GM19397 (cell line): ENCODE measurements around the gene IRF1.
"Not testable (repeated sequence)": the region's sequence is repeated elsewhere in the genome, so short reads cannot be mapped to it uniquely, and the experiment has no call there.

ENCODE experiments used
- ATAC-seq: cut with Tn5 transposase; IDR thresholded peaks from one replicate; pipeline ENCODE4 v1.9.1; 2021; ENCODE audit warnings: mild to moderate bottlenecking, moderate library complexity; ENCODE audit not compliant: unreplicated experiment

The IRF1 gene

DNA sequence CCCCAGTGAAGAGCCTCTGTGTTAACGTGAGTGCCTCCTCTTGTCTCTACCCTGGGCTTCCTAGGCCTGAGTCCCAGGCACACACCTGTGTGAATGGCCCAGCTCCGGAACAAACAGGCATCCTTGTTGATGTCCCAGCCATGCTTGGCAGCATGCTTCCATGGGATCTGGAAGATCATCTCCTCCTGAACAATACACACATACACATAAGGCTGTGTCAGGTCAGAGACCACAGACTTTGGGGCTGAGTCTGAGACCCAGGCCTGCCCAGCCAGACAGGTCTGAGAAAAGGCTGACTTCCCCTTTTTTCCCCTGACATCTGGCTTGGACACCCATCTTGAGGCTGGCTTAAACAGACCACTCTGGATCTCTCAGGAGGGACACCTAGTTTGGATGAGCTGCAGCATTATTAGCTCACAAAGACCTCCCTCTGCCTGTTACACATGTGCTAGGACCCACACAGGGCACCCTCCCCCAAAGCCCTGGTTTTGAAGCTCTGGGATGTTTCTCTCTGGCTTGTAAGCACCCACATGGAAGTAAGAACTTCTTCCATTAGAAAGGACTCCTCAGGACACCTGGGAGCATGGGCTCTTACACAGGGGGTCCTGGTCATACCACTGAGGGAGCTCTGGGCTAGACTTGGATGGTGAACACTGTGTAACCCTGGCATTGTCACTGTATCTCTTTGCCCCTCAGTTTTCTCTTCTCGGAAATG, 2.6 kb downstream of the IRF1 start:
- no peak for ATAC-seq

DNA sequence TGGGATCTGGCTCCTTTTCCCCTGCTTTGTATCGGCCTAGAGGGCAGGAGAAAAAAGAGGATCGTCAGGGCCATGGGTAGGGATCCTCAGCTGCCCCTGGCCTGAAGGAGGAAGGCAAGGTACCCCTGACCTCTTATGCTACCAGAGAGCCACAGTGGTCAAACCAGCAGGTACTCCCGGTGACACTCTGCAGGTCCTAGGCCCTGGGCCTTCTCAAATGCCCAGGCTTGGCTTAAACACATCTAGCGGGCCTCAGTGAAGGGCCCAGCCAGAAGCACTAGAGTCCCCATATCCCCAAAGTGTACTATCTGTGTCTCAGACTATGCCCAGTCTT, 3.5 kb downstream of the IRF1 start:
- ATAC-seq = no peak

DNA sequence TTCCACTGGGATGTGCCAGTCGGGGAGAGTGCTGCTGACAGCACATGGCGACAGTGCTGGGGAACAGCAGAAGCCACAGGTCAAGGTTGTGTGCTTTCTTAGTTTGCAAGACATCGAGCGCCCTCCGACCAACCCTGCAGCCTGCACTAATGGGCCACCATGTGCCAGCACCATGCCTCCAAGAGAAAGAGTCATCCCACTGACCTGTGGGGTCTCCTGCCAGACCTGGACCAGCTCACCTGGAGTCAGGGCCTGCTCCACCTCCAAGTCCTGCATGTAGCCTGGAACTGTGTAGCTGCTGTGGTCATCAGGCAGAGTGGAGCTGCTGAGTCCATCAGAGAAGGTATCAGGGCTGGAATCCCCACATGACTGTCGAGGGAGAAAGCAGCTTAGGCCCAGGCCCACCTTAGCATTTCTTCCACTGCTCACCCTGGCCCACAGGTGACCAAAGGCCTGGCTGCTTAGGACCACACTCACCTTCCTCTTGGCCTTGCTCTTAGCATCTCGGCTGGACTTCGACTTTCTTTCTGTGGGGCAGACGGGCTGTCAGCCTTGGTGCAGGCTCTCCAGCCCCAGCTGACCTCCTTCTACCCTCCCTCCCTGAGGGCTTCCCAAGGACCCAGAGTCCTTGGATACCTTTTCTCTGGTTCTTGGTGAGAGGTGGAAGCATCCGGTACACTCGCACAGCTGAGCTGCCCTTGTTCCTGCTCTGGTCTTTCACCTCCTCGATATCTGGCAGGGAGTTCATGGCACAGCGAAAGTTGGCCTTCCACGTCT, 4.1 kb downstream of the IRF1 start:
- no peak for ATAC-seq

DNA sequence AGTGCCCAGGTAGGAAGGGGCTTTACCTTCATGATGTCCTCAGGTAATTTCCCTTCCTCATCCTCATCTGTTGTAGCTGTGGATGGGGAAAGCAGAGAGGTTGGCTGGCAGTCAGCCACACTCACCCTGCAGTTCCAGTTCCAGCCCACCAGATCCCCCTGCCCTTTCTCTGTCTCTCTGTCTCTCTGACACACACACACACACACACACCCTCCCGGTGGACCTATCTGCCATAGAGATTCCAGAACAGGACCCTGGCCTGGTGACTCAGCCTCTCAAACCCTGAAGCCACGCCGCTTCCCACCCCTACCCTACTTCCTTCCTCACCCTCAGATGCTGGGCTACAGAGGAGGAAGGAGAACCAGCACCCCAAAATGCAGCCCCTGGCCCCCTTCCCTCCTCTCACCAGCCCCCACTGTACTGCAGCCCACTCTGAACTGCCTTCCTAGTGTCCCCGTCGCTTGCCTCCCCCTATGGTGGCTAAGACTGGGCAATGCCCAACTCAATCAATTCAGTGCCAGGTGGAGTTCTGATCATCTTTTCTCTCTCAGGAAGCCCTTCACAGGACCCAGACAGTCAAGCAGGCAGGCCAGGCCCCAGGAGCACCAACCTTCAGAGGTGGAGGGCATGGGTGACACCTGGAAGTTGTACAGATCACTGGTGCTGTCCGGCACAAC, 4.8 kb downstream of the IRF1 start:
- ATAC-seq = no peak

DNA sequence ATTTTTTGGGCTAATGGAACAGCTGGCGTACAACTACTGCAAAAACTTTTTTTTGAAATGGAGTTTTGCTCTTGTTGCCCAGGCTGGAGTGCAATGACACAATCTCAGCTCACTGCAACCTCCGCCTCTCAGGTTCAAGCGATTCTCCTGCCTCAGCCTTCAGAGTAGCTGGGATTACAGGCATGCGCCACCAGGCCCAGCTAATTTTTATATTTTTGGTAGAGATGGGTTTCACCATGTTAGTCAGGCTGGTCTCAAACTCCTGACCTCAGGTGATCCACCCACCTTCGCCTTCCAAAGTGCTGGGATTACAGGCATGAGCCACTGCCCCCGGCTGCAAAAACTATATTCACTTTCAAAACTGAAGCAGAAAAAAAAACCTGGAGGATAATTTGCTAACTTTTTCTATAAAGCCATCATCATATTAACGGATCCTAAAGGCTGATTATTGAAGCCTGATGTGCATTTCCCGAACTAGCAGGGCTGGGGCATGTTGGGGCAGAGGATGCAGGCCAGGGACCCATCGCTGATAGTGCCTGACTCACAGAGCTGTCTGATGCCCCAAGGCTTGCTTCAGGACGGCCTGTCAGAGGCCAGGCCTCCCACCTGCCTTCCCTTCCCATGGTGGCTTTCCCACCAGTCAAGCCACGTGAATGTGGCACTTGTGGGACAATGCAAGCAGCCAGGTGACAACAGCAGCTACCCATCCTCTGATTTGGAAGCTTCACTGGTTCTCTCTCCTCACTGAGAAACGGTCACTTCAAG, 5.5 kb downstream of the IRF1 start:
- ATAC-seq = not testable (repeated sequence)

DNA sequence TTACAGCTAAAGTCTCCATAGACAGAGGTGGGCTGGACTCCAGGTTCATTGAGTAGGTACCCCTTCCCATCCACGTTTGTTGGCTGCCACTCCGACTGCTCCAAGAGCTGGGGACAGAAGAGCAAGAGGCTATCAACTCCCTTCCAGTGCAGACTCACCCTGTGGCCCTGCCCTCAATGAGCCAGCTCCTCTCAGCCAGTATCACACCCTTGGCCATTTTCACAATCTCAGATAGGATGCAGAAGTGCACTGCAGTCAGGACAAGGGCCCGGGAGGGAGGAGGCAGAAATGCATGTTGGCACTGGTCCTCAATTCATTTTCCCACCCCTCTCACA, 6.2 kb downstream of the IRF1 start:
- ATAC-seq = no peak

DNA sequence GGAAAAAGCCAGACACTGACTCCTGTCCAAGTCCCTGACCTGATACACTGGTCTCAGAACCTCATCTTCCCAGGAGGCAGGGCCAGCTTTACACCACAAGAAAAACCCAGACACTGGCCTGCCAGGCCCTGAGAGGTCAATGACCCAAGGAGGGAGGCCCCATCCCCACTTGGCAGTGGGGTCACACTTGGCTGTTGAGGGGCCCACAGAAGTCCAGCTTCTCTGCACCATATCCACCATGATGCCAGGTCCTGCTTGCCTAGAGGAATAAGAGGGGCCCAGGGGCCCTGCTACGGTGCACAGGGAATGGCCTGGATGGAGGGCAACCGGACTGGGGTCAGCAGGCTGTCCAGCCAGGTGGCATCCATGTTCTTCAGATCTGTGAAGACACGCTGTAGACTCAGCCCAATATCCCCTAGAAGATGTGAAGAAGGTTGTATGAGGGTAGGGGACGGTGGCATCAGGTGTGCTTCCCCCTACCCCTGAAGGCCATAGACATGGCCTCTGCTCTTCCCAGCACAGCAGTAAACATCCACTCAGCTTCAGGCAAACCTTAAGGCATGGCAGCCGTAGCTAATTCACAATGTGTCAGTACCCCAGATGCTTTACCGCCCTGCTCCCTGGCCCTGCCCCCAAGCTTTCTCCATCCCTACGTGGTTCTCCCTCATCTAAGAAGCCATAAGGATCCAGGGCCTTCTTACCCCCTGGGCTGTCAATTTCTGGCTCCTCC, 6.7 kb downstream of the IRF1 start:
- ATAC-seq = no peak

DNA sequence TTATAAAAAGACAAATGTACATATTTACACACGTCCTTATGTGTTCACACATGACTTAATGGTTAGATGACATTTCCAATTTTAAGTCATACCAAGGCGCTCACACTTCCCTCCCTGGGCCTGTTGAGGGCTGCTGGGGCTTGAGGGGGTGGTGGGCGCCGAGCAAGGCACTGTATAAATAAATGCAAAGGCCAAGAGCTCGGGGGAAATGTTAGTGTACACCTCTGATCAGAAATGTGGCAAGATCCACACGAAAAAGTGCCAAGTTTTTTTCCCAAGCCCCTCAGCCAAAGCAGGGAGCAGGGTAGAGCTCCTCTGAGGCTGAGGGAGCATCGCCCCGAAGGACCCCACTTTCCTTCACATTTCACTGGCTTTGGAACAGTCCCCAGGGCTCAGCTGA, 7.5 kb downstream of the IRF1 start:
- no peak for ATAC-seq

DNA sequence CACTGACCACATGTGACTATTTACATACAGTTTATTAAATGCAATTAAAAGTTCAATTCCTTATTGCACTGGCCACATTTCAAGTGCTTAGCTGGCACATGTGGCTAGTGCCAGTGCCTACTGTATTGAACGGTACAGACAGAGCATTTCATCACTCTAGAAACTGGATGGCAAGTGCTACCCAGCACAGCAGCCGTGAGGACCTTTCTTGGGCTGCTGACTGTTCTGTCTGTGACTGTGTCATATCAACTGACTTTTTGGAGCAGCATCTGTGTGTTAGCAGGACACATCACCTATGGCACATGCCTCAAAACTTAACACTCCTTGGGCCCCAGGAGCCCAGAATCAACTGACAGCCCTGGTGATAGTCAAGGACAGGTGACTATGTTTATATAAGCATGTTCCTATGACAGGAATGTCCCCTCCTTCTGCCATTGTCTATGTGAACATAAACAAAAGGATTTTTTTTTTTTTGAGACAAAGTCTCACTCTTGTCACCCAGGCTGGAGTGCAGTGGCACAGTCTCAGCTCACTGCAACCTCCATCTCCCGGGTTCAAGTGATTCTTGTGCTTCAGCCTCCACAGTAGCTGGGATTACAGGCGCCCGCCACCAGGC, 8.9 kb downstream of the IRF1 start:
- ATAC-seq = no peak

DNA sequence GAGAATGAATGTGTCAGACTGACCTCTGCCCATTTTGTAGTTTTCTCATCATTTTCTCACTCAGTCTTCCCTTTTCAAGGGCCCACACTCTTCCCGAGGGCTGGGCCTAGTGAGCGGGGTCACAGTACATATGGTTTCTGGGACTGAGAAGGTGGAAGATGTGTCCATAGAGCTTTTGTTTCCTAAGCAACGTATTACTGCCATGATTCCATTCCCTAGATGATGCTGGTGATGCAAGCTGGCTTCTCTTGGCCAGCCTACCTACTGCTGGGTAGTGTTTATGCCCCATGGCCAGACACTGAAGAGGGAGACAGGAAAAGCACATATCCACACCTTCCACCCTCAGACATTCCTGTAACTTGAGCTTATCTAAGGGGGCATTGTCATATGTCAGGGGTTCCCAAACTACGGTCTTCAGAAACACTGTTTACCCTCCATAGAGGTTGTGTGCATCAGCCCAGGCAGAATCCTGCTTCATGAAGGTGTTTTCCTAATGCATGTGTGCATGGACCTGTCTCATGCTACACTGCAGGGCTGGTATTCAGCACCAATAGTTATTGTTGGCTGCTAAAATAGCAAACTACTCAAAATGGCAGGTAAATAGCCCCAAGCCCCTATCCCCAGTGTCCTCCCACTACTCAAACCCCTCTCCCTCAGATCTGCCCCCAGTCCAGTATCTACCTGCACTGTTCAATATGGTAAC, 9.5 kb downstream of the IRF1 start:
- no peak for ATAC-seq

DNA sequence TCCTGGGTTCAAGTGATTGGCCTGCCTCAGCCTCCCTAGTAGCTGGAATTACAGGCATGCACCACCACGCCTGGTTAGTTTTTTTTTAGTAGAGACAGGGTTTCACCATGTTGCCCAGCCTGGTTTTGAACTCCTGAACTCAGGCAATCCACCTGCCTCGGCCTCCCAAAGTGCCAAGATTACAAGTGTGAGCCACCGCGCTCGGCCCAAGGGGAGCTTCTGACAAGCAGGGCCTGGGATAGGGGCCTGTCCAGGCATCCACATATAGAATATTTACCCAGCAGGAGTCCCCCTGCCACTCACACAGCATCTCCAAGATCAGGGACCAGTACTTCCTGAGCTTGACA, 10.1 kb downstream of the IRF1 start:
- ATAC-seq = no peak

DNA sequence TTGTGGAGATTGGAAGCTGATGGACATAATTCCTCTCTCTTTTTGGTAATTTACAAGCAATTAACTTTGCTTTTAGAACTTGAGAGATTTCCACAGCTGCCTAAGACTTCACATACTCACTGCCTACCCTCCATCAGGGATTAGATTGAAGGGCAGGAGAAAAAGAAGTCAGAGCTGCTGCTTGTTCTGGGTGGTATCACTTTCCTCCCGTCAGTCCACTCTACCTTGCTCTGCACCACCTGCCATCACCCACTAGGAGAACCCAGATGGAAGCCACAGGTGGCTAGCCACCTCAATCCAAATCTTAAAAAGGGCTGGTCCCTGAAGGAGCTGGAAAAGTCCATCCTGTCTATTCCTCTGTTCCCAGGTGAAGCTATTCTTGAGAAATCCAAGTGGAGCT, 10.5 kb downstream of the IRF1 start:
- no peak for ATAC-seq

DNA sequence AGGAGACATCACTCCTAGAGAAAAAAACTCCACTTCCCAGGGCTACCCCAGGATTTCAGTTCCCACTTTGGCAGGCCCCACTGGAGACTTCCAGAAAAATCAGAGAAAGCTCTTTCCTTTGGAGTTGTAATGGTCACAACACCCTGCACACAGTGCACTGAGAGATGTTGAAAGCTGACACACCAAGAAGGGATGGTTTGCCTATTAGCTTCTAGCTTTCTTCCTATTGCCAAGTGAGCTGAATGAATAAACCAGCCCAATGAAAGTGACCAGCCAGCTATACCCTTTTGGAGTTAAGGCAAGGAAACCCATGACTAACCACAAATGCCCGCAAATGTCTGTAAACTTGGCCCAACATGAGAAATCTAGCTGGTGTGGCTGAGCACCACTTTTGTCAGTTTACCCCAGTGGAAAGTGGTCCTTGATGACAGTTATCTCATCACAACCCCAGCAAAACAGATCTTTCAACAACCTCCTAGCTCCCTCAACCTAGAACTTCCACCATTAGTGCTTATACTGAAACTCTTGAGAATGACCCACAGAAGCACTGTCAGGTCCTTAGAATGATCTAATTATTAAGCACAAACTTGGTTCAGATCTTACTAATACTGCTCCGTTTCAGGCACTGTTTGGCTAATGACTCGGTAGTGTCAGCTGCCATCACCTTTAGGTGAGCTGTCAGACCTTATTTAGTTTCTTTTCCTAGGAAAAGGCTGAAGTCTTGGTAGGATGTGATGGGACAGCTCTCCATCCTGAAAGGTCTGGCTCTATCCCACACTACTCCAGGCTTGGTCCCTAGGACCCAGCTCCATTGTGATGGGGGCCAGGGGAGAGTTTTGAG, 11.2 kb downstream of the IRF1 start:
- ATAC-seq = peak; percentile 33

DNA sequence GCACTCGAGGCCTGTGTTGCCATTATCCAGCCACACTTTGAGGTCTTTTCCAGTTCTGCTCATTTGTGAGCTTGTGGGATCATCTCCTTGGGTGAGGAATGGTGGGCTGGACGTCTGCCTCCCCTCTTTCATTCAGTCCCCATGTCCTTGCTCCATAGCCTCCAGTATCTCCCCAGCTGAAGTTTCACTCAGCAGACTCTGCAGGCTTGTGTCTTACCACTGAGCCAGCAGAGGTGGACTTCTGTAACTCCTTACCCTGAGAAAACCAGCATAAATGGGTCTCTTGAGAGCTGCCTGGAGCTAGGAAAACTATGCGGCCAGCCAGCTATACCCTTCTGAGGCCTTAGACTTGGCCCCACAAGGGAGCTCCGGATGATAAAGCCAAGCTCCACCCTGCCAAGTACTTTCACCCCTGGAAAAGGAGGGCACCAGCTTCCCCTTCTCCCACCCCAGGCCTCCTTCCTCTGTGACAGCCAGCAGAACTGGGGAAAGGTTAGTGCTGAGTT, 12.2 kb downstream of the IRF1 start:
- no peak for ATAC-seq

DNA sequence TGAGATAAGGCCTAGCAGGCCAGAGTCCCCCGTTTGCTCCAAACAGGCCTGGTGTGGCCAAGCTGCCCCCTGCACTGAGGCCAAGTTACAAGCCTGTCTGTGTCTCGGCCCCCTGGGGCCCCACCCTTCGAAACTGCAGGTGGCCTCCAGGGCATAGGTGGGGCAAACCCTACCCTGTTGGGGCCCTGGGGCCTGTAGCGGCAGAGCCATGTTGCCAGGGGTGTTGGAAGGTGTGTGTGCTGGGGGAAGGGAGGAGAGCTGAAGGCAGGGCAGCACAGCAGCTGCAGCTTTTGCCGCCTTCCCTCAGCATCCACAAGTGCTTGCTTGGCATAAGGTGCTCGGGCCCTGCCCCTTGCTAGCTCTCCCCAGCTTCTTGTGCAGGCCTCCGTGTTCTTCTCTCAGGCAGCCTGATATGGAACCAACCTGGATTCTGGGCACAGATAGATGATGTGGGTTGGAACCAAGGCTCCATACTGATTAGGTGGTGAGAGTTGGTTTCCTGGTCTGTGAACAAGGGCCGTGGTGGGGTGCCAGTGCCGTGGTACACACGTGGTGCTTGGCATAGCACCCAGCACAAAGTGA, 12.7 kb downstream of the IRF1 start:
- ATAC-seq = no peak

DNA sequence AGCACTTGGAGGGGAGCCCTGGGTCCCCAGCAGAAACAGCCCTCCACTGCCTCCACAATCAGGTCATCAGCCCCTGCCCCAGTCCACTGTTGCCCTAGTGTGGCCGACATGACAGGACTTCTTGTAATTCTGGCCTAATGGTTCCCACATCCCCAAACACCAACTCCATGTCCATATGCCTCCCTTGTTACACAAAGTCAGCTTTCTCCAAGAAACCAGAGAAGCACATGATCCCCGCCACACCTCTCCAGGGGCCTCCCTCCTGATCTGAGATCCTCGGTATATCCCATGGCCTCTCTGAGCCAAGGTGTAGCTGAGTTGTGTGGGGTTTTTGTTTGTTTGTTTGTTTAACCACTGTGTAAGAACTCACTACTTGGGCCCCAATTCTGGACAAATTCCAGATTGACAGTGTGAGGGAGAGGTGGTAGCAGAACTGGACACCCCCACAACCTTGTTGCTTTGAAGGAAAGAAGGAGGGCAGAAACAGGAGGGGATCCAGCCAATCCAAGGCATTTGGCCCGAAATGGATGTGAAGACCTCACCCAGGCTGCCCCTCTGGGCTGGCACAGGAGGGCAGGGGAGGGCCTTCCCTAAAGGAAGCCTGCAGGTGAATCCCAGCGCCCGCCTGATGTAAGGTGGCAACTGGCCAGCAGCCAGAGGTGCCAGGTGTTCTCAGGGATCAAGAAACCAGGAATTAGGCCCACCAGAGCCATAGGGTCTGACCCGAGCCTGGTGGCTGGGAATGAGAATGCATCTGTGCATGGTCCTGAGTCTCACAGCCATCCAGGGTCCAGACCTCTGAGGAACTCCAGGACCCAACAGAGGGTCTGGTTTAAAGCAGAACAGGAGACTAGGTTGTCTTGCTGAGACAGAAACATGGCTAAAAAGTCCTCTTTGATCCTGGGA, 13.4 kb downstream of the IRF1 start:
- ATAC-seq = no peak
